ENCODE measurements around the gene CRX. TPM values are rescaled to one million over a fixed set of nuclear protein-coding genes. Genes with fewer than 3 reads are reported as not detected.
"Not testable (repeated sequence)": the region's sequence is repeated elsewhere in the genome, so short reads cannot be mapped to it uniquely, and the experiment has no call there.

The CRX gene
- total RNA-seq, 1 donor from 2014 or later: not detected

GRCh38 chr19:47861630-47862029 lies 39.9 kb downstream of the CRX start:
- Histone ChIP-seq H3K4me3 (ENCODE audit: low read depth, low read length) (no peak overlapping the region), H3K36me3 (ENCODE audit: control insufficient read depth, insufficient read depth, low read length) (no peaks in the 10 kb centered on the region), H3K27me3 (ENCODE audit: control insufficient read depth, insufficient read depth, low read length) (peaks cover 3% of the 10 kb centered on the region)
- TF ChIP-seq CTCF (IDR thresholded peaks at IDR 0.05; ENCODE audit: insufficient read depth, low read length, poor library complexity, severe bottlenecking): no peak
- no peak for DNase-seq (ENCODE audit: low read depth)

DNA sequence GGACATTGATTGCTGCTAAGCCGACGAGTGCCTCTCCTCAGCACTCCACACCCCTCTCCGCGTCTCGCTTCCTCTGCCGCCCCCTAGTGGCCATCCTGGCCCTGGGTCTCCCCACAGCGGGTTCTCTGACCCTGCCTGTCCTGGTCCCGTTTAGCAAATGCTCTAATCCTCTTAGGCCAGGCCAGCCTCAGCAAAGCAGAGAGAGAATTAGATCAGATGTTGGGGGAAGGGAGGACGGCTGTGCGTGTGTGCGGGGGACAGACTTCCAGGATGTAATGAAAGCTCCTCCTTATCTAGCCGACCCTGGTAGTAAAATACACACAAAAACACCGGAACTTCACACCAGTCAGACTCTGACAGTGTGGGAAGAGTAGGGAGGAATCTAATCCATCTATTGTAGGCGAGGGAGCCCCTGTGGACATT lies 41.8 kb downstream of the CRX start:
- no peak for DNase-seq (ENCODE audit: low read depth)
- Histone ChIP-seq H3K27me3 (ENCODE audit: control insufficient read depth, insufficient read depth, low read length) (peaks cover 3% of the 10 kb centered on the region), H3K4me3 (ENCODE audit: low read depth, low read length) (no peak overlapping the region), H3K36me3 (ENCODE audit: control insufficient read depth, insufficient read depth, low read length) (no peaks in the 10 kb centered on the region)
- TF ChIP-seq CTCF (IDR thresholded peaks at IDR 0.05; ENCODE audit: insufficient read depth, low read length, poor library complexity, severe bottlenecking): peak; percentile 99

DNA sequence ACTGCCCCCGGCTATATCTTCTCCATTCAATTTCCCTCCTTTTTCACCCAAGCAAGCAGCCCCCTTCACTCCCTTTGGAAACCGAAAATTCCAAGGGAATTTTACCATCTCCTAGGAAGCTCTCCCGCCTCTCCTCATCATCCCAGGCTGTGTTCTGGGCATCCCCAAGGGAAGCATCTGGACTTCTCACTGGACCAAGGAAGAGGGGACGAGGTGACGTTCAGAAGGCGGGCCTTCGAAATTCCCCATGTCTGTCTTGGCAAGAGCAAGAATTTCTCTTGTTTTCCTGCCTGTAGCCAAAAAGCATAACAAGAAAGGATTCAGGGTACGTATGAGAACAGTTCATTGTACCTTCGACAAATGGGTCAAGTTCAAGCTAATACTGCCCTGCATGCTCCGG lies 43.4 kb downstream of the CRX start:
- TF ChIP-seq CTCF (IDR thresholded peaks at IDR 0.05; ENCODE audit: insufficient read depth, low read length, poor library complexity, severe bottlenecking): no peak
- DNase-seq (ENCODE audit: low read depth): no peak
- peaks cover 3% of the 10 kb centered on the region for H3K27me3 ChIP-seq (ENCODE audit: control insufficient read depth, insufficient read depth, low read length)
- H3K4me3 ChIP-seq (ENCODE audit: low read depth, low read length): no peak overlapping the region
- H3K36me3 ChIP-seq (ENCODE audit: control insufficient read depth, insufficient read depth, low read length): no peaks in the 10 kb centered on the region

- Histone ChIP-seq H3K36me3 (ENCODE audit: control insufficient read depth, insufficient read depth, low read length) (no peaks in the 10 kb centered on the region), H3K4me3 (ENCODE audit: low read depth, low read length) (no peak overlapping the region), H3K27me3 (ENCODE audit: control insufficient read depth, insufficient read depth, low read length) (no peaks in the 10 kb centered on the region)
- TF ChIP-seq CTCF (IDR thresholded peaks at IDR 0.05; ENCODE audit: insufficient read depth, low read length, poor library complexity, severe bottlenecking): no peak
- DNase-seq (ENCODE audit: low read depth): no peak
Observed at GRCh38 chr19:47878906-47879305, 57.2 kb downstream of the CRX start.

GRCh38 chr19:47879385-47879784 lies 57.6 kb downstream of the CRX start:
- H3K4me3 ChIP-seq (ENCODE audit: low read depth, low read length); H3K27me3 ChIP-seq (ENCODE audit: control insufficient read depth, insufficient read depth, low read length); H3K36me3 ChIP-seq (ENCODE audit: control insufficient read depth, insufficient read depth, low read length); DNase-seq (ENCODE audit: low read depth): not testable (repeated sequence)

DNA sequence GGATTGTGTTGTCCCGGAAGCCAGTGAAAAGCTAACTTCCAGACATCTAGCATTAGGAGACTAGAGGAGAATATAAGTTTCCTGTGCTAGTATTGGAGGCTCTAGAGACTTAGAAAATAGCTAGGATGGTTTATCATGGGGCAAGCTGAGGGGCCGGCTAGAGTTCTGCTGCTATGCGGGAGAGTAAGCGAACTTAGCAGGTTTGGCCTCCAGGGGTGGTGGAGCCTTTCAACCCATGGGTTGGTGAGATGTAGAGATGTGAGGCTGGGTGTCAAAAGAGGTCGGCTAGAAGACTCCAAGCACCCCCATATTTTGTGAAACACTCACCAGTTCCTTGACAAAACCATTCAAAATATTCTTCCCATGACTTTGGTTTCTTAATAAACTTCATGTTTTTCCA lies 60.0 kb downstream of the CRX start:
- H3K4me3 ChIP-seq (ENCODE audit: low read depth, low read length): no peak overlapping the region
- H3K36me3 ChIP-seq (ENCODE audit: control insufficient read depth, insufficient read depth, low read length): no peaks in the 10 kb centered on the region
- no peak for DNase-seq (ENCODE audit: low read depth)
- no peak for TF ChIP-seq CTCF (IDR thresholded peaks at IDR 0.05; ENCODE audit: insufficient read depth, low read length, poor library complexity, severe bottlenecking)
- H3K27me3 ChIP-seq (ENCODE audit: control insufficient read depth, insufficient read depth, low read length): no peaks in the 10 kb centered on the region

All from kidney epithelial cell (primary cell).